K562 (cell line): ENCODE measurements around the gene HIGD1C. TPM values are rescaled to one million over a fixed set of nuclear protein-coding genes. Genes with fewer than 3 reads are reported as not detected.

Source experiments
- ATAC-seq: fragments of 200-7000 bp; cut with Tn5 transposase; 3 replicates; pipeline ENCODE4 v1.9.1; 2020; ENCODE audit warnings: moderate library complexity
- BruUV-seq: library from RNA; stranded (reverse); fragments of 400-500 nt; replicated peaks from 2 replicates; lab custom pipeline; 2021; lab: Mats Ljungman, UMichigan
- CTCF ChIA-PET: fragments of 300-600 bp; formaldehyde crosslinking; extraction: SDS; loops from one replicate; lab custom pipeline; 2021; ENCODE audit warnings: low intra/inter-chr PET ratio; lab: Yijun Ruan, JAX
- POLR2A ChIA-PET: fragments of 300-600, 350-650 bp; sonication (Branson Sonifier 250); formaldehyde crosslinking; extraction: SDS; loops from one replicate; lab custom pipeline; 2021; ENCODE audit warnings: antibody characterized with exemption, inconsistent platforms; lab: Yijun Ruan, JAX
- DNase-seq, 4 experiments: peaks; one replicate each; pipeline versions ENCODE4 v3.0.0 to v3.0.0-alpha.2; 2011 to 2018; ENCODE audit warnings: low spot score in 3 of 4, mixed read lengths in 3 of 4; ENCODE audit errors: extremely low read depth in 1 of 4
- FAIRE-seq: peaks from 2 replicates; lab custom pipeline; 2011; peaks lifted over from hg19 to GRCh38; lab: Jason Lieb, UNC
- H2AFZ ChIP-seq: 2 replicates; pipeline ENCODE4 v1.6.0; 2011; ENCODE audit warnings: low read depth, low read length, control low read depth, inconsistent platforms
- H3K27ac ChIP-seq: fragments of 200-600 bp; 3 replicates; pipeline ENCODE4 v1.8.0; 2011; ENCODE audit warnings: low read depth, mild to moderate bottlenecking, control low read depth, inconsistent platforms, low read length, moderate library complexity, mixed read lengths; ENCODE audit errors: extremely low read depth
- H3K27me3 ChIP-seq, 2 experiments: fragments of 300-600 bp in 1 of 2; 2 replicates in 1 of 2; 3 replicates in 1 of 2; pipeline versions ENCODE4 v1.6.0 to v1.8.0; 2011; ENCODE audit warnings: inconsistent platforms in 2 of 2, low read length in 2 of 2, mild to moderate bottlenecking in 1 of 2, mixed read lengths in 1 of 2, moderate library complexity in 1 of 2; ENCODE audit not compliant: control insufficient read depth in 2 of 2, insufficient read depth in 2 of 2
- H3K36me3 ChIP-seq: fragments of 300-600 bp; 3 replicates; pipeline ENCODE4 v1.8.0; 2011; ENCODE audit warnings: mild to moderate bottlenecking, low read length, inconsistent platforms; ENCODE audit not compliant: control insufficient read depth, insufficient read depth
- H3K4me1 ChIP-seq, 2 experiments: fragments of 200-600 bp in 1 of 2; replicated peaks in 1 of 2; 2 replicates in 1 of 2; 3 replicates in 1 of 2; pipeline versions ENCODE4 v1.5.1 to v1.8.0; 2011; ENCODE audit warnings: inconsistent platforms in 2 of 2, low read length in 2 of 2, mild to moderate bottlenecking in 1 of 2, mixed read lengths in 1 of 2, moderate library complexity in 1 of 2; ENCODE audit not compliant: control insufficient read depth in 2 of 2, insufficient read depth in 2 of 2
- H3K4me2 ChIP-seq: 2 replicates; pipeline ENCODE4 v1.6.1; 2011; ENCODE audit warnings: low read length, control low read depth, inconsistent platforms, mixed read lengths; ENCODE audit not compliant: insufficient read depth
- H3K4me3 ChIP-seq: fragments of 200-600 bp; sonication (generic), shearing (Covaris generic); 2 replicates; pipeline ENCODE4 v1.5.1; 2016; ENCODE audit warnings: control low read depth, inconsistent platforms
- H3K79me2 ChIP-seq: fragments of 200-600 bp; 3 replicates; pipeline ENCODE4 v1.8.0; 2011; ENCODE audit warnings: low read length, inconsistent platforms; ENCODE audit not compliant: control insufficient read depth, insufficient read depth
- H3K9ac ChIP-seq, 2 experiments: 2 replicates each; pipeline versions ENCODE4 v1.6.0 to v1.6.1; 2011; ENCODE audit warnings: low read depth in 2 of 2, low read length in 2 of 2, control low read depth in 1 of 2, inconsistent platforms in 1 of 2, mild to moderate bottlenecking in 1 of 2, mixed read lengths in 1 of 2; ENCODE audit not compliant: insufficient read depth in 1 of 2
- H3K9me1 ChIP-seq: one replicate; pipeline ENCODE4 v1.6.0; 2011; ENCODE audit warnings: inconsistent platforms, mild to moderate bottlenecking, low read length, moderate library complexity; ENCODE audit not compliant: control insufficient read depth, insufficient read depth
- H3K9me3 ChIP-seq: replicated peaks from 2 replicates; pipeline ENCODE4 v1.5.1; 2011; ENCODE audit warnings: low read depth, low read length, inconsistent platforms; ENCODE audit not compliant: control insufficient read depth, insufficient read depth
- H4K20me1 ChIP-seq: replicated peaks from 2 replicates; pipeline ENCODE4 v1.6.1; 2011; ENCODE audit warnings: low read length, inconsistent platforms, mixed read lengths; ENCODE audit not compliant: control insufficient read depth, insufficient read depth
- CBX2 ChIP-seq: fragments of 200-600 bp; sonication (generic); IDR thresholded peaks from one replicate; pipeline ENCODE4 v1.6.1; 2012; ENCODE audit warnings: mild to moderate bottlenecking, low read length, inconsistent platforms; ENCODE audit not compliant: insufficient read depth, poor library complexity, severe bottlenecking
- JUN ChIP-seq, 2 experiments: sonication (generic) in 1 of 2; formaldehyde crosslinking in 1 of 2; IDR thresholded peaks; 2 replicates each; pipeline versions ENCODE4 v1.6.1 to v1.8.0; 2012 to 2022; ENCODE audit warnings: borderline replicate concordance in 2 of 2, mild to moderate bottlenecking in 2 of 2, improper control_type of control experiment in 1 of 2, low read depth in 1 of 2, low read length in 1 of 2, missing genetic modification reagents in 1 of 2
- PML ChIP-seq: IDR thresholded peaks from 2 replicates; pipeline ENCODE4 v1.6.1; 2012; ENCODE audit warnings: low read length, inconsistent platforms
- ZNF23 ChIP-seq: fragments of 250-450 bp; sonication (Bioruptor Pico); IDR thresholded peaks from 2 replicates; pipeline ENCODE4 v1.4.0; 2020; ENCODE audit warnings: mild to moderate bottlenecking
- WGBS: fragments of 100-300 bp; shearing (Covaris generic); methylation state at CpG from one replicate; pipeline ENCODE4 v1.1.6; 2016; ENCODE audit warnings: low coverage, mixed read lengths; ENCODE audit not compliant: insufficient coverage; ENCODE audit errors: missing lambda C conversion rate; 5-methylcytosine and 5-hydroxymethylcytosine counted together
- in situ Hi-C: fragments of 300-500 bp; cut with MboI; formaldehyde crosslinking; loops from 4 replicates; pipeline ENCODE4 v1.15.0; 2018; ENCODE audit warnings: inconsistent platforms, mixed read lengths
- intact Hi-C: fragments of 100-400 bp; cut with micrococcal nuclease; formaldehyde crosslinking; loops from 2 replicates; pipeline ENCODE4 v1.14.2; 2022
- polyA plus RNA-seq, 8 experiments: library from polyadenylated mRNA; depleted of rRNA in 4 of 8; stranded (reverse) in 5 of 8; unstranded in 3 of 8; fragments of >200 nt; fragmentation: Nextera tagmentation in 2 of 8; fragmentation: Illumina TruSeq in 1 of 8; extraction: Ambion mirVana in 2 of 8; extraction: Trizol in 1 of 8; gene quantifications; 2 replicates each; pipeline versions ENCODE4 v1.2.1 to v1.2.3, GENCODE V29; 2011 to 2014; ENCODE audit warnings: inconsistent platforms in 1 of 8, missing spikeins in 1 of 8
- total RNA-seq, 7 experiments: library from RNA; depleted of rRNA in 6 of 7; stranded (reverse); fragments of >200 nt in 6 of 7; fragmentation: Illumina TruSeq in 2 of 7; extraction: Trizol in 2 of 7; gene quantifications; 2 replicates each; pipeline versions ENCODE4 v1.2.1 to v1.2.3, GENCODE V29; 2011 to 2021; ENCODE audit warnings: low replicate concordance in 1 of 7

HIGD1C gene
- total and polyA plus RNA-seq, 9 of the 15 experiments (the other 6 are each of a cell fraction or from before 2014, with no cell fraction given) = not detected

DNA sequence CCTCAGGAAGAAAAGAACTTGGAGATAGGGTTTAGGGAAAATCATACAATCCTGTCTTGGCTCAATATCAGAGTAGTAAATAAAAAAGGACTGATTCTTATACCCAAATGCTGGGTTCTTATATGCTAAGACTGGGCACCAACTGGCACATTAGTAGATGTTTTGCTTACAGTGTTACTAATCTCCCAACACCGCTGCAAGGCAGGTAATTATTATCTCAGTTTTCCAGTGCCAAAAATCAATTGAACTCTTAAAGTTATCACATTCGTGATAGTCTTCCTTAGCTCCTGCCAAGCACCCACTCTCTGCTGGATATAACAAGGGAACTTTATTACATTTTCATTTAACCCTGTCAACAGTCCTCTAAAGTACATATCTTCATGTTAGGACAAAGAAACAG lies 25.0 kb upstream of the HIGD1C start:
- H3K36me3 ChIP-seq = no peaks in the 10 kb centered on the region; the same call in 2 of the 3 replicates
- whole genome bisulfite sequencing = 14% methylated on average over 2 of the region's 2 CpGs
- H3K9me1 ChIP-seq = no peaks in the 10 kb centered on the region
- no TSS peak for BruUV-seq
- peak overlapping the region; percentile 85 for H3K4me2 ChIP-seq
- no peaks in the 10 kb centered on the region for H4K20me1 ChIP-seq
- H3K27me3 ChIP-seq = no peaks in the 10 kb centered on the region
- H3K4me1 ChIP-seq = peaks cover 3 to 21% of the 10 kb centered on the region in 2 experiments; a peak in 4 of 5 replicates
- H3K9ac ChIP-seq = peak overlapping the region; percentile 45 to 81; a peak in 3 of 4 replicates
- POLR2A ChIA-PET = interaction anchor here (0.6 to 1.2 kb wide), 5 partner anchors 9 to 517 kb away, joined by 3 to 6 read pairs (median 3); no protein-coding TSS in a partner anchor
- ATAC-seq (no peak), FAIRE-seq (no peak), DNase-seq (no peak)
- intact Hi-C loops (loop anchor here (5.0 to 10.0 kb wide), 3 partner anchors 100 to 163 kb away; partner anchors contain the start of genes ATF1 and SLC11A2), in situ Hi-C loops (no loop called here)
- peak overlapping the region; percentile 61 for H3K4me3 ChIP-seq
- CTCF ChIA-PET = no interaction called here
- peaks cover 46% of the 10 kb centered on the region for H3K79me2 ChIP-seq
- H3K9me3 ChIP-seq = no peaks in the 10 kb centered on the region
- H2AFZ ChIP-seq = peak overlapping the region; percentile 34; the same call in 1 of the 2 replicates
- peak overlapping the region; percentile 26; the same call in 1 of the 3 replicates for H3K27ac ChIP-seq
- no peak for TF ChIP-seq JUN (IDR thresholded peaks at IDR 0.05; ENCODE audit: borderline replicate concordance, low read depth, low read length)
- no peak for TF ChIP-seq JUN (CRISPR knock-in tag; IDR thresholded peaks at IDR 0.05; ENCODE audit: borderline replicate concordance)
- no peak for TF ChIP-seq PML
- no peak for TF ChIP-seq ZNF23 (CRISPR knock-in tag)
- no peak for TF ChIP-seq CBX2
- TF ChIP-seq, all 486 proteins: peak for 0
